HL-60 (cell line): ENCODE results near the gene ZNF783.
A peak's percentile ranks its signal among the peaks of the same experiment; 100 is the strongest.

ENCODE experiments used
- CTCF ChIP-seq: IDR thresholded peaks from one replicate; pipeline ENCODE4 v1.5.1; 2011; ENCODE audit warnings: low read length, control low read depth, inconsistent platforms; ENCODE audit not compliant: insufficient read depth
- POLR2AphosphoS5 ChIP-seq: IDR thresholded peaks from 2 replicates; pipeline ENCODE4 v1.6.1; 2012; ENCODE audit warnings: low read depth
- REST ChIP-seq: IDR thresholded peaks from 2 replicates; pipeline ENCODE4 v1.6.1; 2012; ENCODE audit warnings: low read depth; ENCODE audit not compliant: insufficient replicate concordance

- TF ChIP-seq REST (no peak), CTCF (no peak), POLR2AphosphoS5 (0 out of 2 replicates have a peak, but pooled peaks have one; percentile 8)
These were observed 36.9 kb upstream of the ZNF783 start for GRCh38 chr7:149225106-149225505.
